ENCODE results near the gene APBB2. TPM values are rescaled to one million over a fixed set of nuclear protein-coding genes. Genes with fewer than 3 reads are reported as not detected.

APBB2 gene
- total and polyA plus RNA-seq, 2 of the 8 experiments (the other 6 are each of a cell fraction or from before 2014, with no cell fraction given): 58.7 to 59.4 TPM

GRCh38 chr4:41069257-41069656, 145.1 kb downstream of the APBB2 start:
- H3K79me2 ChIP-seq (ENCODE audit: control insufficient read depth in 1 of 2, insufficient read depth in 2 of 2, low read length in 2 of 2): peaks cover 0 to 3% of the 10 kb centered on the region in 2 experiments; a peak in 1 of 4 replicates
- H2BK12ac ChIP-seq (ENCODE audit: low read depth, low read length): no peak overlapping the region
- no peak overlapping the region for H2BK15ac ChIP-seq (ENCODE audit: low read length)
- no peak overlapping the region for H4K8ac ChIP-seq (ENCODE audit: extremely low read depth, insufficient read depth, low read length)
- H2AK5ac ChIP-seq (ENCODE audit: low read depth, low read length): no peak overlapping the region
- no peak overlapping the region for H3K27ac ChIP-seq (ENCODE audit: low read depth, low read length)
- no peak overlapping the region for H3K4me2 ChIP-seq (ENCODE audit: insufficient read depth in 1 of 2, low read depth in 2 of 2, low read length in 2 of 2)
- H3K4me3 ChIP-seq (ENCODE audit: extremely low read depth in 1 of 4, insufficient read depth in 2 of 4, low read depth in 3 of 4, low read length in 4 of 4): no peak overlapping the region
- H3K4ac ChIP-seq (replicated peaks; ENCODE audit: insufficient read length, low read depth, low read length): no peak overlapping the region
- TF ChIP-seq POLR2AphosphoS5 (IDR thresholded peaks at IDR 0.05; ENCODE audit: low read depth, low read length) (no peak), SP4 (IDR thresholded peaks at IDR 0.05; ENCODE audit: low read length) (no peak), GTF2F1 (IDR thresholded peaks at IDR 0.05; ENCODE audit: borderline replicate concordance, low read depth, low read length) (no peak), EZH2 (IDR thresholded peaks at IDR 0.05; ENCODE audit: low read depth, low read length, severe bottlenecking) (no peak), HDAC2 (IDR thresholded peaks at IDR 0.05; ENCODE audit: borderline replicate concordance in 1 of 2, low read depth in 2 of 2, low read length in 2 of 2) (no peak), TAF1 (IDR thresholded peaks at IDR 0.05; ENCODE audit: low read depth, low read length) (no peak)
- H3K36me3 ChIP-seq (ENCODE audit: control insufficient read depth in 2 of 4, insufficient read depth in 4 of 4, low read length in 3 of 4): no peaks in the 10 kb centered on the region
- H4K5ac ChIP-seq (ENCODE audit: insufficient read length, low read depth, low read length): no peak overlapping the region
- no peak overlapping the region for H3K9ac ChIP-seq (replicated peaks in 1 of 4; ENCODE audit: extremely low read depth in 1 of 4, low read depth in 3 of 4, low read length in 3 of 4)
- 87% methylated on average over 5 of the region's 5 CpGs; no CpG with 5 or more reads in 1 of the 2 experiments for WGBS, 2 experiments (ENCODE audit: extremely low coverage in 1 of 2, insufficient coverage in 1 of 2, insufficient read length in 1 of 2, insufficient replicate concordance in 2 of 2, low coverage in 1 of 2, low lambda C conversion rate in 2 of 2, missing lambda C conversion rate in 1 of 2)
- H2BK20ac ChIP-seq (ENCODE audit: low read length): no peak overlapping the region
- no peaks in the 10 kb centered on the region for H3K9me3 ChIP-seq (ENCODE audit: insufficient read depth in 2 of 2, low read depth in 1 of 2, low read length in 1 of 2)
- H3K23me2 ChIP-seq (ENCODE audit: low read depth, low read length): no peaks in the 10 kb centered on the region
- CTCF ChIA-PET (ENCODE audit: partially characterized antibody): interaction anchor here (0.7 to 2.6 kb wide), 4 partner anchors 10 to 144 kb away, joined by 3 to 6 read pairs (median 4); no protein-coding TSS in a partner anchor
- H3K18ac ChIP-seq (ENCODE audit: extremely low read depth, low read length): no peak overlapping the region
- FAIRE-seq (no peak), DNase-seq (ENCODE audit: low read depth in 1 of 2, low spot score in 2 of 2) (no peak)
- no peak overlapping the region for H4K91ac ChIP-seq (replicated peaks; ENCODE audit: insufficient read length, low read length)
- H2BK5ac ChIP-seq (ENCODE audit: low read depth, low read length): no peak overlapping the region
- H3K14ac ChIP-seq (ENCODE audit: insufficient read length): no peak overlapping the region
- H3K23ac ChIP-seq (ENCODE audit: insufficient read length): no peak overlapping the region
- H3K27me3 ChIP-seq (replicated peaks in 1 of 4; ENCODE audit: control insufficient read depth in 3 of 4, extremely low read depth in 1 of 4, insufficient read depth in 3 of 4, low read length in 3 of 4): no peaks in the 10 kb centered on the region
- peaks cover 0 to 5% (median 3%) of the 10 kb centered on the region in 4 experiments; a peak in 5 of 7 replicates for H3K4me1 ChIP-seq (replicated peaks in 1 of 4; ENCODE audit: control insufficient read depth in 3 of 4, insufficient read depth in 4 of 4, low read length in 3 of 4)
- POLR2A ChIA-PET (ENCODE audit: partially characterized antibody): no interaction called here
- no peaks in the 10 kb centered on the region; the same call in 1 of the 2 replicates for H3K79me1 ChIP-seq (ENCODE audit: low read depth, low read length)
- H2BK120ac ChIP-seq (replicated peaks; ENCODE audit: low read depth, low read length): no peak overlapping the region
- H4K20me1 ChIP-seq (replicated peaks in 1 of 2; ENCODE audit: control insufficient read depth in 1 of 2, insufficient read depth in 2 of 2, low read length in 2 of 2): no peaks in the 10 kb centered on the region
- no peak overlapping the region for H2AFZ ChIP-seq (ENCODE audit: low read length)
- no peak overlapping the region for H3K56ac ChIP-seq (replicated peaks; ENCODE audit: insufficient read length, low read depth, low read length)

Data from H1 (cell line).